ENCODE results near the gene PDHB.
"Not testable (repeated sequence)": the region's sequence is repeated elsewhere in the genome, so short reads cannot be mapped to it uniquely, and the experiment has no call there.

Gene PDHB

DNA sequence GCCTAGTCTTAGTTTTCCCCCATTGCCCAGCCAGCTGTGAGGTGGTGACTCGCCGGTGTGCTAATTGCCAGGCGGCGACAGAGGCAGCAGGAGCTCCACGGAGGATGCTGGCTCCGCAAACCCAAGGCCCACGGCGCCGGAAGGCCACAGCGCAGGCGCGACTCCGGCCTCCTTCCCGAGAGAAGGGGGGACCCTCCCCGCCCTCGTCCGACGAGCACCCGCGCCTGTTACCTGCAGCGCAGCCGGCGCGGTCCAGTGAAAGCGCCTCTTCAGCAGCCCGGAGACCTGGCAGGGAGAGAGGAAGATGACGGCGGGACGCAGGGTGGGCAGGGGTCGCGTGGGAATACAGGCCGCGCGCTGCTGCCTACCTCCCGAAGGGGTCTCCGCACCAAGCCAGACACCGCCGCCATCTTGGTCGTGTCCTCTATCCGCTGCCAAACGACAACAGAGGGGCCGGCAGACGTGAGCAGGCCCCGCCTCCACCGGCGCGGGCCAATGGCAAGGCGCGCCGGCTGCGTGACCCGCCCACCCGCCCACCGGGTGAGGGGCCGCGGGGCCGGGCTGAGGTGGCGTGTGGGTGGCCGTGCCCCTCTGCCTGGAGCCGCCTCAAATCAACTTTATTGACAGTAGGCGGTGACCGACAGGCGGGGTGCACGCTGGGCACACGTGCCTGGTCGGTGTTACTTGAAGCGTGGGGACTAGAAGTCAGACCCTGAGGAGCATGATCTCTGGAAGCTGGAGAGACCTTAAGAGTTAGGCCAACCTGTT, at the start of gene PDHB:
Gene PDHB, minus strand, starts transcription at position 433 of the 768 bp plus-strand sequence. Its CDS starts 23 bp downstream, at position 410.
- DNase-seq (ENCODE audit: low spot score), result peak; percentile 88

DNA sequence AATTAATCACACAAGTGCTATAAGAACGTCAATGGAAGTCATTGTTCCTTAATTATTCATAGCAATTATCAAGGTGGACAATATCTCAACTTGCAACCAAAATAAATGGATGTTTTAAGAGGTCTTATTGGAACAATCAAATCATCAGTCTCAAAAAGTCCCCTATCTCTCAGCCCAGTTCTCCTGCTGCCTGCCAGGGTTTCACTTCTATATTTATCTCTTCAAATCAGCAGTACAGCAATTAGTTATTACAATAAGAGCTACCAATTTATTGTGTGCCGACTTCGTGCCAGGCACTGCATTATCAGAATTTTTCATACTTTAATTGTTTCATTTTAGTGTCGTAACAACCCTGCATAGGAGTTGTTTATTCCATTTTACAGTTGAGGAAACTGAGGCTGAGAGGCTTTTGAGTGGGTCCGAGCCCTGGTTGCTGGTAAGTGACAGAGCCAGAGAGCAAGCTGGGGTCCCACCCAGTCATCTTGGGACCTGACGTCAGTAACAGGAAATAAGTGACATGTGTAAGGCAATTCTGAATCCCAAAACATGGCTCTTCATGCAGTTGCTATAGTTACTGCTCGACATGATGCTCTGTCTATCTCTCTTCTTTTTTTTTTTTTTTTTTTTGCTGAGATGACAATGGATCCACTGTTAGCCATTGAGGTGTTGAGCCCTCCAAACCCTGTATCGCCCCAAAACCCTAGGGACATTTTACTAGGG, 49.4 kb upstream of the PDHB start:
- DNase-seq (ENCODE audit: low spot score), result no peak

DNA sequence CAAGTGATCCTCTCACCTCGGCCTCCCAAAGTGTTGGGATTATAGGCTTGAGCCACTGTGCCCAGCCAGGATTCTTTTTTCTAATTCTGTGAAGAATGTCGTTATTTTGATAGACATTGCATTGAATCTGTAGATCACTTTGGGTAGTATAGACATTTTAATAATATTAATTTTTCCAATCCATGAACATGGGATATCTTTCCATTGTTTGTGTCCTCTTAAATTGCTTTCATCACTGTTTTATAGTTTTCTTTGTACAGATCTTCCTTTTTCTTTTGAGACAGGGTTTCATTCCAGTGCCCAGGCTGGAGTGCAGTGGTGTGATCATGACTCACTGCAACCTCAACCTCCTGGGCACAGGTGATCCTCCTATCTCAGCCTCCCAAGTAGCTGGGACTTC, 46.7 kb upstream of the PDHB start:
- no peak for DNase-seq (ENCODE audit: low spot score)

DNA sequence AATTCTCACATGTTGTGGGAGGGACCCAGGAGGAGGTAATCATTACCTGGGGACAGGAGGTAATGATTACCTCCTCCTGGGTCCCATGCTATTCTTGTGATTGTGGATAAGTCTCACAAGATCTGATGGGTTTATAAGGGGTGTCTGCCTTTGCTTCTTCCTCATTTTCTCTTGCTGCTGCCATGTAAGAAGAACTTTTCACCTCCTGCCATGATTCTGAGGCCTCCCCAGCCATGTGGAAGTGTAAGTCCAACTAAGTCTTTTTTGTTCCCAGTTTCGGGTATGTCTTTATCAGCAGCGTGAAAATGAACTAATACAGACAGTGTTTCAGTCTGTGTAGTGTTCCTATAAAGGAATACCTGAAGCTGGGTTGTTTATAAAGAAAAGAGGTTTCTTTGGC, 45.1 kb upstream of the PDHB start:
- no peak for DNase-seq (ENCODE audit: low spot score)

DNA sequence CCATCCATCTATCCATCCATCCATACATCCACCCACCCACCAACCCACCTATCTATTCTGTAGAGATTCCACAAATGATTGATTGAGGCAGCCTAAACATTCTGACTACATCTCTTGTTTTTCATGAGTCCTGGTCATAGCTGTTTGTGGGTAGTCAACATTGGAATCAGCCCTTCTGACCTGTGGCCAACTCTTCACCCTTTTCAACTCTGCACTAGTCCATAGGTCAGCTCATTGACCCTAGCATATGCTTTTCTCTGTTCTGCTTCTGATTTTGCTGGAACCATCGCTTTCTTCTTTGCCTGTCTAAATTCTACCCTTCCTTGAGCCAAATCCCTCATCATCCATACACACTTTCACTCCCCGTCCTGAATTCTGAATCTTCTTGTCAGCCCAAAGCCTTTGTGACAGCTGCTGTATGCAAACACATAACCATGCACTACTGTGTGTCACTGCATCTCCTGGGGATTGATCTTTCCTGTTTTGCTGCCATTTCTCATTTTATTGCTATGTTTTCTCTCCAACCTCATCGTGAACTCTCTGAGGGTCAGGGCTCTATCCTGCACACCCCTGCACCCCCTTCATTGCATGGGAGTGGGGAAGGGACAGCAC, 41.4 kb upstream of the PDHB start:
- DNase-seq (ENCODE audit: low spot score), result no peak

DNA sequence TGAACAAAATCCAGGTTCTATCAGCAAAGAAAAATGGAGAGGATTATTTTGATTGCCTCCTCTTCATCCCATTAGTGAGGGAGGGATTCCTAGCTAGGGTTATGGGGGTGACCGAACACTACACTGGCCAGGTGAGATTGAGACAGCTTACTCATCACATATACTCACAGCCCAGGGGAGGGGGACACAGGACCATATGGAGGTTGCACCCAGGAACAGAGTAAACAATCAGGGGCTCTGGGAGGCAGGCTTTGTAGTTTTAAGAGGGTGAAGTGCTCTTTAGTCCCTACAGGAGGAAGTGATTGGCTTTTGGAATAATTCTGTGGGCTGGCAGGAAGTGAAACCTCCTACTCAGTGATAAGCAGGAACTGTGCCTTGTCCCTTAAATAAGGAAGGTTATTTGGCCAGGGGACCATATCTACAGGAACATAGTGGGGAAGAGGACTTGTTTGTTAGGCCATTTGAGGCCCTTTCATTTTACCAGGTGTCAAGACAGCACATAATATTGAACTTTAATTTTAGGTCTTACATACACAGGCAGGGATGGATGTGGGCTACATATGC, 40.8 kb upstream of the PDHB start:
- DNase-seq (ENCODE audit: low spot score), result no peak

DNA sequence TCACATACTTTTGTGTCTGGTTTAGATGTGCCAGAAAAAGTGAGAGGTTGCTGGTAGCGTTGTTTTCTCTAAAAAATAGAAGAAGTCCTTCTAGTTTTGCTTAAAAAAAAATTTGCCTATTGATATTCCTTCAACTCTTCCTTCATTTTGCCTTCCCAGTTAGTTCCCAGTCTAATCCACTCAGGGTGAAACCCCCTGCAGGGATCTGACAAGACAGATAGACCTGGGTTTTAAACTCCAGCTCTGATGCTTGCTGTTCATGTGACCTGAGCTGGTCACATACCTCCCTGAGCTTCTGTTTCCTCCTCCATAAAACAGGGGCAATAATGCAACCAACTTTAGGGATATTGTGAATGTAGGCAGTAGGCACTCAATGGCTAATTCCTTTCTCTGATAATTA, 39.6 kb upstream of the PDHB start:
- DNase-seq (ENCODE audit: low spot score), result no peak

DNA sequence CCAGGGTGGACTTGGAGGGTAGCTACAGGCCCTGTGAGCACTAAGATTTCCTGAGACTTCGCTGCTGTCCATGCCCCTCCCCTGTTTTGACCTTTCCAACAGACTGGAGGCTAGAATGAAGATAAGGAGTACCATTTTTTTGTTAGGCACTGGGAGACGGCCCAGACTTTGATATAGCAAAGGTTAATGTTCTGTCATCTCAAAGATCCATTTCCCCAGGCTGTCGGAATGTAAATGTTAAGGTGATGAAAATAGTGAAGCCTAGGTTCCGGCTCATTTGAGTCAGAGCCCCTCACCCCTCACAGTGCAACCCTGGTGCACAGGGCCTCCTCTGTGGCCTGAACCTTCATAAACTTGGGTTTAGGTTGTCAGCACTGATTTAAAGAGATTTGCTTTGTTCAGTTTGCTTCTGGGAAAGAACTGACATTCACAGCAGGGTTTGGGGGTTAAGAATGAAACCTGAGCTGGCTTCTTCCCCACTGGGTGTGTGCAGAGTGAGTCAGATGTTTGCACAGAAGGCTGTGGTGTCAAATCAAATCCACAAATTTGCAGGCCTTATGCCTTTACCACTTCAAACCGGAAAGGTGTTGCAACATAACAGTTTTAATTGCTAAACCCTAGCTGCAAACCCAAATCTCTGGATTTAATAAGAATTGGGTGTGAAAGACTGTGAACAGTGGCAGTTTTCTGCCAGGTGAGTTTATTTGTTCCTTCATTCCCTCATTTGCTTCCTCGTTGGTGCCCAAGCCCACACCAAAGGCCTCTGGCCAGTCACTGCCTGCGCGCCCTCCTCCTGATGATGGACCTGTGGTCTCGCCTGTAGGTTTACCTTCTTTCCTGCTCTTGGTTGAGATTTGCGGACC, 37.6 kb upstream of the PDHB start:
- DNase-seq (ENCODE audit: low spot score), result peak; percentile 78

DNA sequence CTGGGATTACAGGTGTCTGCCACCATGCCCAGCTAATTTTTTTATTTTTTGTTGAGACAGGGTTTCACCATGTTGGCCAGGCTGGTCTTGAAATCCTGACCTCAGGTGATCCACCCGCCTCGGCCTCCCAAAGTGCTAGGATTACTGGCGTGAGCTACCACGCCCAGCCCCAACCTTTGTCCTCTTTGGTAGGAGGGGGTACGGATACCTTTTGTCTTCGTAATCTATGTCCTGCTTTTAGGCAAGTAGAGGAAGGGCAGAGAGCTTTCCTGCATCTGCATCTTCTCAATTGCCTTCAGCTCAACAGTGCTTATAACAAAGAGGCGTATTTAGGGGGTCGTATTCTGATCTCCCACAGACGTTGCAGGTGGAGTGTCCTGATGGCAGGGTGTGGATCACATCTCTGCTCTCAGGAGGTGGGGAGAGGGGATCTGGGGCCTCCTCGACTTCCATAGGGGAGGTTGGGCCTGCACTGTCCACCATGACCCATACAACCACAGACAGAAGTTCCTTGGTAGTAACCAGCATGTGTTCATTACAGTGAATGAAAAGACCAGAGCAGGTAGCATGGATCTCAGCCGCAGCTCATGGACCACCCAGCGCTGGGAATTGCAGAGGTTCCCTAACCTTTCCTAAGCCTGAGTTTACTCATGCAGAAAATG, 36.9 kb upstream of the PDHB start:
- no peak for DNase-seq (ENCODE audit: low spot score)

DNA sequence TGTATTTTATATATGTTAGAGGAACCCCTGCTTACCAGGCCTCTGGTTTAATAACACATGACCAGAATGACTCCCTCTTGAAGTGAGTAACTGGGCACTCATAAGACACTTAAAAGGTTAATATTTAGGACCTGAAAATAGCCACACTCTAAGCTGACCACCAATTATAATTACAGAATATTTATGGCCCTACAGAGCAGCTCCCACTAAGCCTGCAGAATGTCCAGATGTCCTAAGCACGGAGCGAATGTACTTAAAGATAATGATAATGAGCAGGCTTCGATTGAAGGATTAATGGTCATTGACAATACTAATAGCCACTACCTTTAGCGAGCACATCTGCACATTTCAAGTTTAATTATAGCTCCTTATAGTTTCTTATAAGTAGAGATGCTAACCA, 35.5 kb upstream of the PDHB start:
- DNase-seq (ENCODE audit: low spot score), result no peak

DNA sequence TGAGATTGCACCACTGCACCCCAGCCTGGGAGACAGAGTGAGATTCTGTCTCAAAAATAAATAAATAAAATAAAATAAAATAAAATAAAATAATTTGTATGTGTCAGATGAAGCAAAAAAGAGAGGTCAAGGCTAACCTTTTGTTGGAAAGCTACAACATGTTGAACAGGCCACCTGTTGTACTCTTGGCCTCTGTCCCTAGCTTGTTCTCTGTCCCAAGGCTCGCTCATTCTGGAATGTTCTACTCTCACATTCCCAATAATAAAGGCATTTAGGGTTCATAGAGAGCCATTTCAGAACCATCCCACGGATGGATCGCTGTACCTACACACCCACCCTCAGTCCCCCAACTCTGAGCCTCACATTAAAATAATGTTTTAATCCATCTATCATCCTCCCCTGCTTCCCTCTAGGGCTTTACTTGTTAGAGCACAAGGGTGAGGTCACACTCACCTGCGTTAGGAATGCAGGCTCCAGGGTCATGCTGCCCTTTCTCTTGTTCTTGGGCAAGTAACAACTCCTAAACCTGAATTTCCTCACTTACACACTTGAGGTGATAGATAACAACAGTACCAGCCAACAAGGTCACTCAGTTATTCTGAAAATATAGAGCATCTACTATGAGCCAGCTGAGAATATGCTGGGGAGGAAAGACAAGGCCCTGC, 33.4 kb upstream of the PDHB start:
- DNase-seq (ENCODE audit: low spot score), result no peak

DNA sequence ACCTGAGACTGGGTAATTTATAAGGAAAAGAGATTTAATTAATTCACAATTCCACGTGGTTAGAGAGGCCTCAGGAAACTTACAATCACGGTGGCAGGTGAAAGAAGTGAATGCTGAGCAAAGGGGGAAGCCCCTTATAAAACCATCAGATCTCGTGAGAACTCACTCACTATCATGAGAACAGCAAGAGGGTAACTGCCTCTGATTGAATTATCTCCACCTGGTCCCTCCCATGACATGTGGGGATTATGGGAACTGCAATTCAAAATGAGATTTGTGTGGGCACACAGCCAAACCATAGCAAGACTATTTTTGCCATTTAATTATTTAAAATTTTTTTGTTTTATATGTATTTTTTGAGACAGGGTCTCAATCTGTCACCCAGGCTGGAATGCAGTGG, 31.2 kb upstream of the PDHB start:
- DNase-seq (ENCODE audit: low spot score), result no peak

DNA sequence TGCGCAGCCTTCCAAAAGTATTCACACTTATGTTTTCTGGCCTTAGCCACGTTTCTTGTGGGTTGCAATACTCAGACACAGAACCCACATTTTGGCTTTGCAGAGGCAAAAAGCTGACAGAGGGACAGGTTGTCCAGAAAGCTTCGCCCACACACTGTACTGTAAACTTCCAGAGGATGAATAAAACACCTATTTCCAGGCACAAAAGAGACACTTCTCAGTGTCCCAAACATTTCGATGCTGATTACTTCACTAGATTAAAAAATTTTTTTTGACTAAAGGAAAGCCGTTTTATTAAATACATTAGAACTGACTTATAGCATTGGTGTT, 30.3 kb upstream of the PDHB start:
- DNase-seq (ENCODE audit: low spot score), result no peak

DNA sequence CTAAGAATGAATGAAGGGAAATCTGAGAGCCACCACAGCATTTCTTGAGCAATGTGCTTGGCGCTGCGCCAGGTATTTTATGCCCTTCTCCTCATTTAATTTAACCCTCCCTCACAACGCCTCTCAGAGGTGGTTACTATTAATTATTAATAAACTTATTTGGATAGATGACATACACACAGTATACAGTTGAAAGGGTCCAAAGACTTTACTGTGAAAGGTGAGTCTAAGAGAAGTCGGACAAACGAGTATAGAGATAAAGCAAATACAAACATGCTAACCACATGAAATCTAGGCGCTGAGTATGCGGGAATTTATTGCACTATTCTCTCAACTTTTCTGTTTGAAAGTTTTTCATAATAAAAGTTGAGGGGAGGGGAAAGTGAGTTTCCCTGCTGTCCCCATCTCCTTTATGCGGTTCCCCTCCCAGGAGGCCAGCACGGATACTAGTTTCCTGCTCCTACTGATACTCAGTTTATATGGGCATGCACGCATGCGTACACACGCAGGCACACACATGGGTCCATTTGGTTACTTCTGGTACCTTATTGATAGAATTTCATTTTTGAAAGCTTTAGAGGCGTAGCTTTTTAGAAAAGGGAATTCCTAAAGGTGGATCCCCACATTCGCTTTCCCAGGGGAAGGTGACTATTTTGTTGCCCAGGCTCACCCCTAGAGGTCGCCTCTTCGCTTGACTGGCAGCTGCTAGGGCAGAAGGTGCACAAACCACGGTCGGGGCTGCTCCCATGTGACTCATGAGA, 29.7 kb upstream of the PDHB start:
- DNase-seq (ENCODE audit: low spot score), result peak; percentile 79

DNA sequence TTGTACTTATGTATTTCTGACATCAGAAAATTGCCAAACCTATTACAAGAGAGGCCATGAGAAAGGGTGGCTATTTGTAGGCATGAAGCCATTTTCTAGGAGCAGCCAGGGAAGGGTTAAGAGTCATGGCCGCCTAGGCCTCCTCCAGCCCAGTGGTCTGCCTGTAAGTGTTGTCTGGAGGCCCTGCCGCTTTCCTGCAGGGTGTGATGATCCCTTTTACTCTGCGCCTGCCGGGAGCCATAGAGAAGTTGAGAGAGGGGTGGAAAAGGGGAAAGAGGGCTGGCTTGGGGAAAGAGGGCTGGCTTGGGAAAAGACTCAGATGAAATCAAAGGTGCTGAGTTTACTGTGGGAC, 29.2 kb upstream of the PDHB start:
- DNase-seq (ENCODE audit: low spot score), result no peak

DNA sequence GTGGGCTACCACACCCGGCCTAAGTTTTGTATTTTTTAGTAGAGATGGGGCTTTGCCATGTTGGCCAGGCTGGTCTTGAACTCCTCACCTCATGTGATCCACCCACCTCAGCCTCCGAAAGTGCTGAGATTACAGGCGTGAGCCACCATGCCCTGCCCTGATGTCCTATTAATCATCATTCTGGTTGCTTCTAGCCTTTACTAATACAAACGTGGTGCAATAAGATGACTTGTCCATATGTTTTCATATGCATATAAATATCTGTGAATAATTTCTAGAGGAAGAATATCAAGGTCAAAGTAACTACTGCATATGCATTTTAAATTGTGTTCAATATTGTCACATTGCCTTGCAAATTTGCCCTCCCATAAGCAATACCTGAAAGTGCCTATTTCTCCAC, 25.5 kb upstream of the PDHB start:
- no peak for DNase-seq (ENCODE audit: low spot score)

DNA sequence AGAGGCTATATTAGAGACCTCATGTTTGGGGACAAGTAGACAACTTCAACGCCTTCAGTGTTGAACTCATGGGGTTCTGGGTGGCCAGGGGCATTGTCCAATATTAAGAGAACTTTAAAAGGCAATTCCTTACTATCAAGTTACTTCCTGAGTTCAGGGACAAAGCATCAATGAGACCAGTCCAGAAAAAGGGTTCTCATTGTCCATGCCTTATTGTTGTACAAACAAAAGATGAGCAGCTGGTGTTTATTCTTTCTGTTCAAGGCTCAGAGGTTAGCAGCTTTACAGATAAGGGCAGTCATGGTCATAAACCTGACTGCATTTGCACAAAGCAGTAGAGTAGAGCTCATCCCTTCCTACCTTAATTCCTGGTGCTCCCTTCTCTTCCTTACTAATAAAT, 18.5 kb upstream of the PDHB start:
- DNase-seq (ENCODE audit: low spot score), result no peak

DNA sequence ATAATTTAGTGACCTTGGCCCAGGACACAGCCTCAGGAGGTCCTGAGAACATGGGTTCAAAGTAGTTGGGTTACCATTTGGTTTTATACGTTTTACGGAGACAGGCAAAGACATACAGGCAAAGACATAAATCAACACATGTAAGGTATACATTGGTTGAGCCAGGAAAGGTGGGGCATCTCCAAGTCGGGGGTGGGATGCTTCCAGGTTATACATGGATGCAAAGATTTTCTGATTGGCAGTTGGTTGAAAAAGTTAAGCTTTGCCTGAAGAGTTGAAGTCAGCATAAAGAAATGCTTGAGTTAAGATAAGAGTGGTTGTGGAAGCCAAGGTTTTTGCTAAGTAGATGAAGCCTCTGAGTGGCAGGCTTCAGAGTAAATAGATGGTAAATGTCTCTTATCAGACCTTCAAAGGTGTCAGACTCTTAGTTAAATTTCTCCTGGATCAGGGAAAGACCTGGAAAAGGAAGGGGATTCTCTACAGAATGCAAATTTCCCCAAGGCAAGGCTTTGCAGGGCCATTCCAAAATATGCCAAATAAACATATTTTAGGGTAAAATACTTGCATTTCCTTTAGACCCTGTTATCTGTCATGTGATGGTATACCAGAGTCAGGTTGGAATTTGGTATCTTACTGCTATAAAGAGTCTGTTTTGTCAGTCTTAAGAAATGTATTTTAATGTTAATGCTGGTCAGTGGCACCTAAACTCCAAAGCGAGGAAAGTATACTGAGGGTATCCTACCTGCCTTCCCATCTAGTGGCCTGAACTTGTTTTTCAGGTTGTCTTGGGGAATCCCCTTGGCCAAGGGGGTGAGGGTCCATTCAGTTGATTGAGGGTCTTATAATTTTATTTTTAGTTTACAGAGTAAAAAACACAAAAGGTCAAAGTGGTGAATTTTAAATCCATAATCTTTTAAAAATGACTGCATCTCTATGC, 8.2 kb upstream of the PDHB start:
- no peak for DNase-seq (ENCODE audit: low spot score)

DNA sequence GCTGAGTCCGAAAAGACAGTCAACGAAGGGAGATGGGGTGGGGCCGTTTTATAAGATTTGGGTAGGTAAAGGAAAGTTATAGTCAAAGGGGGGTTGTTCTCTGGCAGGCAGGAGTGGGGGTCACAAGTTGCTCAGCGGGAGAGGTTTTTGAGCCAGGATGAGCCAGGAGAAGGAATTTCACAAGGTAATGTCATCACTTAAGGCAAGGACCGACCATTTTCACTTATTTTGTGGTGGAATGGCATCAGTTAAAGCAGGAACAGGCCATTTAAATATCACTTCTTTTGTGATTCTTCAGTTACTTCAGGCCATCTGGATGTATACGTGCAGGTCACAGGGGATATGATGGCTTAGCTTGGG, 7.3 kb upstream of the PDHB start:
- DNase-seq (ENCODE audit: low spot score), result not testable (repeated sequence)
